NCI-H1694 treated with DMSO at 0.1 percent for 48 hours (cell line): ENCODE results near the gene STPG3.

Experiments used
- DNase-seq: peaks from one replicate; lab custom pipeline; 2025; lab: John Stamatoyannopoulos, UW

Gene STPG3

GRCh38 chr9:137266585-137267453 lies 15.7 kb downstream of the STPG3 start:
- no peak for DNase-seq

GRCh38 chr9:137267933-137268355 lies 16.9 kb downstream of the STPG3 start:
- DNase-seq: no peak

- no peak for DNase-seq
Observed at GRCh38 chr9:137268538-137269201, 17.6 kb downstream of the STPG3 start.

- DNase-seq: no peak
Observed at GRCh38 chr9:137269231-137269772, 18.2 kb downstream of the STPG3 start.

- no peak for DNase-seq
Observed at GRCh38 chr9:137270929-137271695, 20.0 kb downstream of the STPG3 start.

GRCh38 chr9:137271696-137272076 lies 20.6 kb downstream of the STPG3 start:
- DNase-seq: no peak

GRCh38 chr9:137272241-137273094 lies 21.4 kb downstream of the STPG3 start:
- no peak for DNase-seq

GRCh38 chr9:137273095-137273490 lies 22.0 kb downstream of the STPG3 start:
- no peak for DNase-seq

GRCh38 chr9:137273611-137274320 lies 22.7 kb downstream of the STPG3 start:
- no peak for DNase-seq

GRCh38 chr9:137275203-137275587 lies 24.1 kb downstream of the STPG3 start:
- DNase-seq: no peak

GRCh38 chr9:137275588-137276472 lies 24.7 kb downstream of the STPG3 start:
- DNase-seq: no peak

GRCh38 chr9:137276473-137277328 lies 25.6 kb downstream of the STPG3 start:
- no peak for DNase-seq

GRCh38 chr9:137277329-137278041 lies 26.4 kb downstream of the STPG3 start, which contains the start of gene TOR4A:
Gene TOR4A (plus strand): TSS chr9:137277726. CDS start chr9:137278690, 964 bp downstream.
- DNase-seq: no peak

GRCh38 chr9:137278061-137278701 lies 27.1 kb downstream of the STPG3 start:
- DNase-seq: no peak

- DNase-seq: no peak
Observed at GRCh38 chr9:137278721-137279711, 27.9 kb downstream of the STPG3 start.
